Osteocyte (in vitro differentiated cells): ENCODE measurements around the gene PHAF1. TPM values are rescaled to one million over a fixed set of nuclear protein-coding genes. Genes with fewer than 3 reads are reported as not detected.

Experiments
- DNase-seq: peaks from one replicate; pipeline ENCODE4 v3.0.0; 2021; ENCODE audit warnings: mixed read lengths; ENCODE audit not compliant: unreplicated experiment; ENCODE audit errors: extremely low spot score
- H3K27ac Mint-ChIP-seq: one replicate; pipeline ENCODE4 v1.8.0; 2021; ENCODE audit warnings: mild to moderate bottlenecking, mixed read lengths; ENCODE audit not compliant: unreplicated experiment
- H3K27me3 Mint-ChIP-seq: one replicate; pipeline ENCODE4 v1.8.0; 2021; ENCODE audit warnings: mixed read lengths; ENCODE audit not compliant: unreplicated experiment
- H3K36me3 Mint-ChIP-seq: one replicate; pipeline ENCODE4 v1.8.0; 2021; ENCODE audit warnings: mixed read lengths; ENCODE audit not compliant: unreplicated experiment
- H3K4me1 Mint-ChIP-seq: one replicate; pipeline ENCODE4 v1.8.0; 2021; ENCODE audit warnings: mixed read lengths; ENCODE audit not compliant: unreplicated experiment
- H3K4me3 Mint-ChIP-seq: one replicate; pipeline ENCODE4 v1.8.0; 2021; ENCODE audit warnings: mild to moderate bottlenecking, moderate library complexity, mixed read lengths; ENCODE audit not compliant: unreplicated experiment
- H3K9me3 Mint-ChIP-seq: one replicate; pipeline ENCODE4 v1.8.0; 2021; ENCODE audit warnings: mixed read lengths; ENCODE audit not compliant: unreplicated experiment
- CTCF ChIP-seq: fragments of 200-600 bp; sonication (generic); IDR thresholded peaks from 2 replicates; pipeline ENCODE4 v1.5.0; 2021; ENCODE audit warnings: antibody characterized with exemption, mild to moderate bottlenecking, moderate library complexity
- total RNA-seq: library from RNA; stranded (reverse); gene quantifications from 2 replicates; pipeline ENCODE4 v1.2.1, GENCODE V29; 2021

PHAF1 gene
- total RNA-seq, 1 donor from 2014 or later: 19.5 TPM

- Mint-ChIP-seq H3K4me1 (peaks cover 33% of the 10 kb centered on the region), H3K4me3 (no peak overlapping the region), H3K36me3 (peaks cover 24% of the 10 kb centered on the region), H3K9me3 (no peaks in the 10 kb centered on the region), H3K27me3 (no peaks in the 10 kb centered on the region), H3K27ac (no peak overlapping the region)
- TF ChIP-seq CTCF: no peak
- no peak for DNase-seq
Measured at GRCh38 chr16:67195676-67196075, 85.9 kb downstream of the PHAF1 start.

GRCh38 chr16:67196881-67197280 lies 87.1 kb downstream of the PHAF1 start:
- no peak for DNase-seq
- no peaks in the 10 kb centered on the region for H3K9me3 Mint-ChIP-seq
- peaks cover 26% of the 10 kb centered on the region for H3K4me1 Mint-ChIP-seq
- H3K27me3 Mint-ChIP-seq: no peaks in the 10 kb centered on the region
- no peak for TF ChIP-seq CTCF
- H3K27ac Mint-ChIP-seq: no peak overlapping the region
- H3K36me3 Mint-ChIP-seq: peaks cover 24% of the 10 kb centered on the region
- no peak overlapping the region for H3K4me3 Mint-ChIP-seq

- DNase-seq: no peak
Measured at GRCh38 chr16:67197704-67198103, 88.0 kb downstream of the PHAF1 start.

More at GRCh38 chr16:67197704-67198103, 88.0 kb downstream of the PHAF1 start:
- no peaks in the 10 kb centered on the region for H3K27me3 Mint-ChIP-seq
- no peak overlapping the region for H3K27ac Mint-ChIP-seq
- H3K4me1 Mint-ChIP-seq: peaks cover 22% of the 10 kb centered on the region
- peaks cover 26% of the 10 kb centered on the region for H3K36me3 Mint-ChIP-seq
- no peaks in the 10 kb centered on the region for H3K9me3 Mint-ChIP-seq
- H3K4me3 Mint-ChIP-seq: no peak overlapping the region
- TF ChIP-seq CTCF: no peak

Other genes starting within 250 kb of the PHAF1 start
- 16.5 and 17.4 TPM in 2 replicates for gene PDP2, start 229.4 kb upstream of the PHAF1 start, total RNA-seq
- not detected in 2 replicates for gene CDH16, start 191.1 kb upstream of the PHAF1 start, total RNA-seq
- gene RRAD, start 184.4 kb upstream of the PHAF1 start, total RNA-seq: 0.26 and 0.89 TPM in 2 replicates
- gene CIAO2B, start 175.5 kb upstream of the PHAF1 start, total RNA-seq: 65.6 and 69.9 TPM in 2 replicates
- gene CES2, start 174.4 kb upstream of the PHAF1 start, total RNA-seq: 38.6 and 40.5 TPM in 2 replicates
- 0.24 and 0.73 TPM in 2 replicates for gene CES3, start 148.7 kb upstream of the PHAF1 start, total RNA-seq
- 3.3 and 3.8 TPM in 2 replicates for gene CES4A, start 121.4 kb upstream of the PHAF1 start, total RNA-seq
- 75.2 and 88.3 TPM in 2 replicates for gene CBFB, start 80.8 kb upstream of the PHAF1 start, total RNA-seq
- gene B3GNT9, start 41.1 kb downstream of the PHAF1 start, total RNA-seq: 44.1 and 44.9 TPM in 2 replicates
- gene TRADD, start 50.0 kb downstream of the PHAF1 start, total RNA-seq: 13.4 and 14.1 TPM in 2 replicates
- gene FBXL8, start 50.0 kb downstream of the PHAF1 start, total RNA-seq: 12.8 and 15.5 TPM in 2 replicates
- gene HSF4, start 54.8 kb downstream of the PHAF1 start, total RNA-seq: 19.6 and 22.3 TPM in 2 replicates
- gene NOL3, start 60.6 kb downstream of the PHAF1 start, total RNA-seq: 15.8 and 22.8 TPM in 2 replicates
- gene MATCAP1, start 74.0 kb downstream of the PHAF1 start, total RNA-seq: 26.6 and 35.7 TPM in 2 replicates
- gene EXOC3L1, start 80.2 kb downstream of the PHAF1 start, total RNA-seq: not detected in 2 replicates
- gene E2F4, start 82.2 kb downstream of the PHAF1 start, total RNA-seq: 40.0 and 43.4 TPM in 2 replicates
- gene ELMO3, start 89.2 kb downstream of the PHAF1 start, total RNA-seq: 1.7 and 2.1 TPM in 2 replicates
- 41.0 and 44.5 TPM in 2 replicates for gene TMEM208, start 117.2 kb downstream of the PHAF1 start, total RNA-seq
- 60.0 and 71.7 TPM in 2 replicates for gene FHOD1, start 137.5 kb downstream of the PHAF1 start, total RNA-seq
- gene SLC9A5, start 139.0 kb downstream of the PHAF1 start, total RNA-seq: 4.2 and 4.4 TPM in 2 replicates
- 10.1 and 11.4 TPM in 2 replicates for gene PLEKHG4, start 169.6 kb downstream of the PHAF1 start, total RNA-seq
- 0.39 TPM in 1 of 2 replicates, not detected in the other for gene KCTD19, start 216.8 kb downstream of the PHAF1 start, total RNA-seq
- gene LRRC36, start 216.9 kb downstream of the PHAF1 start, total RNA-seq: not detected in 2 replicates